Loucy (cell line): ENCODE results near the gene SPINK14.

Experiments used
- EZH2phosphoT487 ChIP-seq: fragments of 200-600 bp; IDR thresholded peaks from 2 replicates; pipeline ENCODE4 v1.6.1; 2018; ENCODE audit warnings: antibody characterized with exemption, mild to moderate bottlenecking, moderate library complexity, borderline replicate concordance
- TF ChIP-seq, protein P1 (sequence below): fragments of 200-600 bp; sonication (generic); conservative IDR thresholded peaks from 2 replicates; pipeline ENCODE4 v1.5.1; 2014; ENCODE audit warnings: mild to moderate bottlenecking, antibody characterized with exemption, low read length

DNA sequence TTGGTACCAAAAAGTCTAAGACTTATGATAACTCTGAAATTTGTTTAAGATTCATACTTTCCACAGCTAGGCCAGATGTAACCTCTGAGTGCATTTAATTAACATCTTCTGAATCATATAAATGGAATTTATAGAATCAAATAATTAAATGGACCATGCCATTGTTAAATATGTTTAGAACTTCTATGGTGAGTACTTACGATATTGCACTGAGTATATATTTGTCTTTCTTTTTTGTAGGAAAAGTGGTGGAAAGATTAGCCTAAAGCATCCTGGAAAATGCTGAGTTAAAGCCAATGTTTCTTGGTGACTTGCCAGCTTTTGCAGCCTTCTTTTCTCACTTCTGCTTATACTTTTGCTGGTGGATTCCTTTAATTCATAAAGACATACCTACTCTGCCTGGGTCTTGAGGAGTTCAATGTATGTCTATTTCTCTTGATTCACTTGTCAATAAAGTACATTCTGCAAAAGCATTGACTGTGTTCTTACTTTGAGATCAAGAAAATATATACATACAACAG lies 46.4 kb downstream of the SPINK14 start:
- TF ChIP-seq EZH2phosphoT487: no peak
- TF ChIP-seq, protein P1, sequence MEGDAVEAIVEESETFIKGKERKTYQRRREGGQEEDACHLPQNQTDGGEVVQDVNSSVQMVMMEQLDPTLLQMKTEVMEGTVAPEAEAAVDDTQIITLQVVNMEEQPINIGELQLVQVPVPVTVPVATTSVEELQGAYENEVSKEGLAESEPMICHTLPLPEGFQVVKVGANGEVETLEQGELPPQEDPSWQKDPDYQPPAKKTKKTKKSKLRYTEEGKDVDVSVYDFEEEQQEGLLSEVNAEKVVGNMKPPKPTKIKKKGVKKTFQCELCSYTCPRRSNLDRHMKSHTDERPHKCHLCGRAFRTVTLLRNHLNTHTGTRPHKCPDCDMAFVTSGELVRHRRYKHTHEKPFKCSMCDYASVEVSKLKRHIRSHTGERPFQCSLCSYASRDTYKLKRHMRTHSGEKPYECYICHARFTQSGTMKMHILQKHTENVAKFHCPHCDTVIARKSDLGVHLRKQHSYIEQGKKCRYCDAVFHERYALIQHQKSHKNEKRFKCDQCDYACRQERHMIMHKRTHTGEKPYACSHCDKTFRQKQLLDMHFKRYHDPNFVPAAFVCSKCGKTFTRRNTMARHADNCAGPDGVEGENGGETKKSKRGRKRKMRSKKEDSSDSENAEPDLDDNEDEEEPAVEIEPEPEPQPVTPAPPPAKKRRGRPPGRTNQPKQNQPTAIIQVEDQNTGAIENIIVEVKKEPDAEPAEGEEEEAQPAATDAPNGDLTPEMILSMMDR: no peak
